SU-DHL-6 (cell line): ENCODE results near the gene EVL.

Source experiments
- EZH2phosphoT487 ChIP-seq: fragments of 200-600 bp; sonication (generic), shearing (Covaris generic); conservative IDR thresholded peaks from 2 replicates; pipeline ENCODE4 v1.6.1; 2018; ENCODE audit warnings: mild to moderate bottlenecking, antibody characterized with exemption, low read length, moderate library complexity, mixed read lengths
- TF ChIP-seq, protein P1 (sequence below): fragments of 200-600 bp; sonication (generic); IDR thresholded peaks from one replicate; pipeline ENCODE4 v1.5.1; 2017; ENCODE audit warnings: antibody characterized with exemption, mild to moderate bottlenecking, low read length, moderate library complexity; ENCODE audit not compliant: insufficient read depth, poor library complexity, severe bottlenecking

DNA sequence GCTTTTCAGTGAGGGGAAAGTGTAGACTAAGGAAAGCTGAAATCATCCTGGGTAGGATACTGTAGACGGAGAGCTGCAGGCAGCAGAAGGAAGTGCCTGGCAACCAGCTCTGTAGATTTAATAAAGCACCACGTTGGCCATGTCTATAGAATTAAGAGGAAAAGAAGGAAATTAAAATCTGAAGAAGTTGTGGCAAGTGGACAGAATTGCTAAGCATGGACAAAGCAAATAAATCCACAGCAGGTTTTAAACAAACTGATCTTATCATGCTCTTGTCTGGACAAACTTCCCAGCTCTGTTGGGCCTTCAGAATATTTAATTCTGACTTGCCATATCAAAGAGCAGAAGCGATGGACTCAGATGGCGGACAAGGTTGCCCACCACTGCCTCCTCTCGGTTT is 27.2 kb upstream of the EVL start:
- TF ChIP-seq, protein P1, sequence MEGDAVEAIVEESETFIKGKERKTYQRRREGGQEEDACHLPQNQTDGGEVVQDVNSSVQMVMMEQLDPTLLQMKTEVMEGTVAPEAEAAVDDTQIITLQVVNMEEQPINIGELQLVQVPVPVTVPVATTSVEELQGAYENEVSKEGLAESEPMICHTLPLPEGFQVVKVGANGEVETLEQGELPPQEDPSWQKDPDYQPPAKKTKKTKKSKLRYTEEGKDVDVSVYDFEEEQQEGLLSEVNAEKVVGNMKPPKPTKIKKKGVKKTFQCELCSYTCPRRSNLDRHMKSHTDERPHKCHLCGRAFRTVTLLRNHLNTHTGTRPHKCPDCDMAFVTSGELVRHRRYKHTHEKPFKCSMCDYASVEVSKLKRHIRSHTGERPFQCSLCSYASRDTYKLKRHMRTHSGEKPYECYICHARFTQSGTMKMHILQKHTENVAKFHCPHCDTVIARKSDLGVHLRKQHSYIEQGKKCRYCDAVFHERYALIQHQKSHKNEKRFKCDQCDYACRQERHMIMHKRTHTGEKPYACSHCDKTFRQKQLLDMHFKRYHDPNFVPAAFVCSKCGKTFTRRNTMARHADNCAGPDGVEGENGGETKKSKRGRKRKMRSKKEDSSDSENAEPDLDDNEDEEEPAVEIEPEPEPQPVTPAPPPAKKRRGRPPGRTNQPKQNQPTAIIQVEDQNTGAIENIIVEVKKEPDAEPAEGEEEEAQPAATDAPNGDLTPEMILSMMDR: no peak
- no peak for TF ChIP-seq EZH2phosphoT487
